Stomach (tissue), 4 donors: Measurements from ENCODE around the gene PRR33.

Experiments
- CTCF ChIP-seq, 7 experiments: fragments of 450-650 bp in 4 of 7; fragments of 200-600 bp in 3 of 7; sonication (generic) in 3 of 7; IDR thresholded peaks; one replicate each; pipeline ENCODE4 v1.5.1; 2016 to 2019; ENCODE audit warnings: antibody characterized with exemption in 7 of 7, control low read depth in 2 of 7, mild to moderate bottlenecking in 1 of 7
- EP300 ChIP-seq: sonication (generic); formaldehyde crosslinking; IDR thresholded peaks from one replicate; pipeline ENCODE4 v1.6.1; 2017; ENCODE audit warnings: antibody characterized with exemption
- POLR2AphosphoS5 ChIP-seq, 3 donors: sonication (generic); formaldehyde crosslinking; IDR thresholded peaks; one replicate each; pipeline ENCODE4 v1.6.1; 2016; ENCODE audit warnings: antibody characterized with exemption in 3 of 3

- TF ChIP-seq CTCF (IDR thresholded peaks at IDR 0.05) (no peak), POLR2AphosphoS5 (IDR thresholded peaks at IDR 0.05) (no peak), EP300 (no peak)
Observed at GRCh38 chr11:1868636-1869291, 22.9 kb downstream of the PRR33 start.
